ENCODE measurements around the gene CYP4X1.

Gene CYP4X1

DNA sequence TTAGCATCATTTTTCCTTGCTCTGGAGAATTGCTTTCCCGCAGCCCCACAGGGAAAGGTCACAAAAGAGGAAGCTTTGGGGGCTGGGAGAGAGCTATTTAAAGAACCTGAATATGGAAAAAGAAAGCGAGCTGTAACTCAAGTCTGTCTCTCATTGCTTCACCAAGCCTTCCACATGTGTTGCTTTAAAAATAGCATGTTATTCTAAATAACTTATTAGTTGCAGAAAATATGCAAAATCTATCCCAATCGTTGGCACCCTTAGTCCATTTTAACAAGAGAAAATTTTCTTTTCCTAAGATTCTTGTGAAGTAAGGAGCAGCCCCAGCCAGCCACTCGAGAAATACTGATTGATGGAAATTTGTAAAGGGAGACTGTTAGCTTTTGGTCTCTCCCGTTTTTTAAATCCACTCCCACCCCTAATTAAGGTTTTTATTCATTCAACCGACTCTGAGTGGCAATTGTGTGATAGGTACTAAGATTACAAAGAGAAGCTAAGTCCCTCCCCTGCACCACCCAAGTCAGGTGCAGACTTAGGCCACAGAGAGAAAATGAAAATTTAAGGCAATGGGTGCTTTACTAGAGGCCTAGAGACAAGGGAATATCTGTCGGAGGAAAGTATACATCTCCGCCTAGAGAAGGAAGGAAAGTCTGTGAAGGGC lies 802 bp downstream of the CYP4X1 start:
- peaks cover 11% of the 10 kb centered on the region for H3K27me3 ChIP-seq (ENCODE audit: control insufficient read depth, low read length)
- H3K4me3 ChIP-seq (ENCODE audit: low read length), result no peak overlapping the region
- no peaks in the 10 kb centered on the region for H3F3A ChIP-seq (ENCODE audit: control insufficient read depth, insufficient read depth)
- TF ChIP-seq, protein P1, sequence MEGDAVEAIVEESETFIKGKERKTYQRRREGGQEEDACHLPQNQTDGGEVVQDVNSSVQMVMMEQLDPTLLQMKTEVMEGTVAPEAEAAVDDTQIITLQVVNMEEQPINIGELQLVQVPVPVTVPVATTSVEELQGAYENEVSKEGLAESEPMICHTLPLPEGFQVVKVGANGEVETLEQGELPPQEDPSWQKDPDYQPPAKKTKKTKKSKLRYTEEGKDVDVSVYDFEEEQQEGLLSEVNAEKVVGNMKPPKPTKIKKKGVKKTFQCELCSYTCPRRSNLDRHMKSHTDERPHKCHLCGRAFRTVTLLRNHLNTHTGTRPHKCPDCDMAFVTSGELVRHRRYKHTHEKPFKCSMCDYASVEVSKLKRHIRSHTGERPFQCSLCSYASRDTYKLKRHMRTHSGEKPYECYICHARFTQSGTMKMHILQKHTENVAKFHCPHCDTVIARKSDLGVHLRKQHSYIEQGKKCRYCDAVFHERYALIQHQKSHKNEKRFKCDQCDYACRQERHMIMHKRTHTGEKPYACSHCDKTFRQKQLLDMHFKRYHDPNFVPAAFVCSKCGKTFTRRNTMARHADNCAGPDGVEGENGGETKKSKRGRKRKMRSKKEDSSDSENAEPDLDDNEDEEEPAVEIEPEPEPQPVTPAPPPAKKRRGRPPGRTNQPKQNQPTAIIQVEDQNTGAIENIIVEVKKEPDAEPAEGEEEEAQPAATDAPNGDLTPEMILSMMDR (IDR thresholded peaks at IDR 0.05; ENCODE audit: low read depth, low read length, poor library complexity, severe bottlenecking), result no peak
- TF ChIP-seq EZH2phosphoT487 (IDR thresholded peaks at IDR 0.05; ENCODE audit: borderline replicate concordance, low read length), result no peak
- H3K9me3 ChIP-seq (ENCODE audit: control insufficient read depth, insufficient read depth, low read length), result no peaks in the 10 kb centered on the region
- no peaks in the 10 kb centered on the region for H3K4me1 ChIP-seq (ENCODE audit: control insufficient read depth, low read length)
- no peaks in the 10 kb centered on the region for H3K9me2 ChIP-seq (replicated peaks; ENCODE audit: control insufficient read depth, low read length)
- no peaks in the 10 kb centered on the region for H3K36me3 ChIP-seq (ENCODE audit: control insufficient read depth, low read length)
- no peaks in the 10 kb centered on the region for H4K20me1 ChIP-seq (ENCODE audit: control insufficient read depth, insufficient read depth, low read depth, low read length)
- H3K27ac ChIP-seq (ENCODE audit: low read depth, low read length), result no peak overlapping the region
- no peak overlapping the region for H3K4me2 ChIP-seq (ENCODE audit: low read length)
- H3K79me2 ChIP-seq (ENCODE audit: control insufficient read depth, low read length), result no peaks in the 10 kb centered on the region

DNA sequence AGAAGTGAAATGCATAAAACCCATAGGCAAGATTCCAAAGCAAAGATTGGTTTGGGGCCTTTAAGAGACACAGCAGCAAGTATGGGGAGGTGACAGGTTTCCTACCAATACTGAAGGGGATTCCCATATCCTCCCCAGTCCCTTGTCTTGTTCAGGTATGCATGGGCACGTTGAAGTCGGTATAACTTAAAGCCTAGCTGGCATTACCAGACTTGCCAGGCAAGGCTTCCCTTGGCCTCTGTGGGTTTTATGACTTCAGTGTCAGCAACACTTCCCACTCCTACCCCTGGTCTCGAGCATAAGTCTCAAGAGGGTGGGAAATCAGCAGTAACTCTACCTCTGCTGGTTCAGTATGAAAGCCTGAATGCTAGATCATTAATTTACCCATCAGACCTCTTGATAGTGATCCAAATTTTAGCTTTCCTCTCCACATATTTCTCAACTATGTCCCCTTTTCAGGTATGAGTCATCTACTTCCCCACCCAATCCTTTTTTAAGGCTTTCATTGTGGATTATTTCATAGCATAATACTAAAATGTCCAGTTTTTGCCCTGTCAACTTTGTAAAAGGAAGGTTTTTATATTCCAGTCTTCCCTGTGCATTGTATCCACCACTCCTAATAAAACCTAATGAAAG lies 6.8 kb downstream of the CYP4X1 start:
- Histone ChIP-seq H3K9me2 (replicated peaks; ENCODE audit: control insufficient read depth, low read length) (no peaks in the 10 kb centered on the region), H3K27me3 (ENCODE audit: control insufficient read depth, low read length) (peaks cover 7% of the 10 kb centered on the region; the same call in 1 of the 2 replicates), H3K4me2 (ENCODE audit: low read length) (no peak overlapping the region), H3K27ac (ENCODE audit: low read depth, low read length) (no peak overlapping the region), H3K4me1 (ENCODE audit: control insufficient read depth, low read length) (no peaks in the 10 kb centered on the region), H3F3A (ENCODE audit: control insufficient read depth, insufficient read depth) (no peaks in the 10 kb centered on the region), H3K4me3 (ENCODE audit: low read length) (no peak overlapping the region), H3K9me3 (ENCODE audit: control insufficient read depth, insufficient read depth, low read length) (no peaks in the 10 kb centered on the region), H3K36me3 (ENCODE audit: control insufficient read depth, low read length) (no peaks in the 10 kb centered on the region), H4K20me1 (ENCODE audit: control insufficient read depth, insufficient read depth, low read depth, low read length) (no peaks in the 10 kb centered on the region), H3K79me2 (ENCODE audit: control insufficient read depth, low read length) (no peaks in the 10 kb centered on the region)
- no peak for TF ChIP-seq EZH2phosphoT487 (IDR thresholded peaks at IDR 0.05; ENCODE audit: borderline replicate concordance, low read length)
- TF ChIP-seq, protein P1 (IDR thresholded peaks at IDR 0.05; ENCODE audit: low read depth, low read length, poor library complexity, severe bottlenecking), result no peak

DNA sequence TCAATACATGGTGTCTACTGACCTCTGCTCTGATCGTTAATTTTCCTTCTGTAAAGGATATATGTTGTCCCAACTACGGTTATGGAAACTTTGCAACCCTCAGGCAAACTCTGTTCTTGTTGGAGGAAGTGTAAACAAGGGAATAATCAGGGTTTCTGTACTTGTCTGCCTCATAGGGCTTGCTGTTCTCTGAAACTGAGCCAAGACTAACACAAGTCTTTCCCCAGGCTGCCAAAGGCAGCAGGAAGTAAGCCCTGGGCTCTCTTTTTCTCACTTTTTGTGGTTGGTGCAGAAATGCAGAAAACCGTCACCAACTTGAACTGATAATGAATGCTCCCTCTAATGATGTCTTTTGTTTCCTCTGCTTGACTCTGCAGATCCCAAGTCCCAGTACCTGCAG lies 7.6 kb downstream of the CYP4X1 start:
- Histone ChIP-seq H3K36me3 (ENCODE audit: control insufficient read depth, low read length) (no peaks in the 10 kb centered on the region), H3K27ac (ENCODE audit: low read depth, low read length) (no peak overlapping the region), H4K20me1 (ENCODE audit: control insufficient read depth, insufficient read depth, low read depth, low read length) (no peaks in the 10 kb centered on the region), H3K79me2 (ENCODE audit: control insufficient read depth, low read length) (no peaks in the 10 kb centered on the region), H3K4me3 (ENCODE audit: low read length) (no peak overlapping the region), H3K9me2 (replicated peaks; ENCODE audit: control insufficient read depth, low read length) (no peaks in the 10 kb centered on the region), H3K9me3 (ENCODE audit: control insufficient read depth, insufficient read depth, low read length) (no peaks in the 10 kb centered on the region), H3K27me3 (ENCODE audit: control insufficient read depth, low read length) (peaks cover 10% of the 10 kb centered on the region; the same call in 1 of the 2 replicates), H3K4me2 (ENCODE audit: low read length) (no peak overlapping the region), H3K4me1 (ENCODE audit: control insufficient read depth, low read length) (no peaks in the 10 kb centered on the region), H3F3A (ENCODE audit: control insufficient read depth, insufficient read depth) (no peaks in the 10 kb centered on the region)
- TF ChIP-seq, protein P1 (IDR thresholded peaks at IDR 0.05; ENCODE audit: low read depth, low read length, poor library complexity, severe bottlenecking), result no peak
- TF ChIP-seq EZH2phosphoT487 (IDR thresholded peaks at IDR 0.05; ENCODE audit: borderline replicate concordance, low read length), result no peak

Measured in DOHH2 (cell line).